IMR-90 (cell line): ENCODE data around the gene MSMO1. TPM values are rescaled to one million over a fixed set of nuclear protein-coding genes. Genes with fewer than 3 reads are reported as not detected.

Experiments used
- ATAC-seq: fragments of 200-7000 bp; cut with Tn5 transposase; 2 replicates; pipeline ENCODE4 v1.9.1; 2020; ENCODE audit warnings: low read depth, mild to moderate bottlenecking, moderate library complexity
- BruUV-seq: library from RNA; stranded (reverse); fragments of 400-500 nt; replicated peaks from 2 replicates; lab custom pipeline; 2021; lab: Mats Ljungman, UMichigan
- CTCF ChIA-PET: fragments of 300-600 bp; formaldehyde crosslinking; extraction: SDS; loops from one replicate; lab custom pipeline; 2021; ENCODE audit warnings: antibody characterized with exemption; lab: Yijun Ruan, JAX
- POLR2A ChIA-PET: fragments of 300-600 bp; sonication (Branson Sonifier 250); formaldehyde crosslinking; loops from one replicate; lab custom pipeline; 2022; ENCODE audit warnings: antibody characterized with exemption; ENCODE audit not compliant: unreplicated experiment; lab: Charles Lee
- DNase-seq: peaks from one replicate; pipeline ENCODE4 v3.0.0; 2013
- H2AFZ ChIP-seq: replicated peaks from 2 replicates; pipeline ENCODE3; 2013; ENCODE audit warnings: low read length, mild to moderate bottlenecking; ENCODE audit not compliant: poor library complexity
- H2AK5ac ChIP-seq: 2 replicates; pipeline ENCODE4 v1.6.1; 2013; ENCODE audit warnings: low read depth, low read length, inconsistent platforms
- H2AK9ac ChIP-seq: replicated peaks from 2 replicates; pipeline ENCODE3; 2013; ENCODE audit warnings: mild to moderate bottlenecking, low read depth, low read length, moderate library complexity; ENCODE audit not compliant: poor library complexity
- H2BK120ac ChIP-seq: 2 replicates; pipeline ENCODE4 v1.6.1; 2013; ENCODE audit warnings: low read depth, low read length, inconsistent platforms
- H2BK15ac ChIP-seq: 3 replicates; pipeline ENCODE4 v1.6.1; 2013; ENCODE audit warnings: low read depth, low read length, inconsistent platforms
- H2BK20ac ChIP-seq: 2 replicates; pipeline ENCODE4 v1.6.1; 2013; ENCODE audit warnings: low read depth, mild to moderate bottlenecking, inconsistent platforms, low read length, moderate library complexity
- H2BK5ac ChIP-seq: 2 replicates; pipeline ENCODE4 v1.6.1; 2013; ENCODE audit warnings: mild to moderate bottlenecking, low read depth, low read length, inconsistent platforms; ENCODE audit not compliant: poor library complexity, severe bottlenecking
- H3K14ac ChIP-seq: replicated peaks from 2 replicates; pipeline ENCODE4 v1.6.1; 2013; ENCODE audit warnings: low read depth, low read length, inconsistent platforms
- H3K18ac ChIP-seq: 2 replicates; pipeline ENCODE4 v1.6.1; 2013; ENCODE audit warnings: low read depth, low read length, control low read depth
- H3K23ac ChIP-seq: 2 replicates; pipeline ENCODE4 v1.6.1; 2013; ENCODE audit warnings: low read depth, low read length, inconsistent platforms
- H3K27ac ChIP-seq: 2 replicates; pipeline ENCODE4 v1.5.1; 2013; ENCODE audit warnings: mild to moderate bottlenecking, control low read depth, low read length; ENCODE audit not compliant: insufficient read depth
- H3K27me3 ChIP-seq: 2 replicates; pipeline ENCODE4 v1.6.1; 2013; ENCODE audit warnings: low read length; ENCODE audit not compliant: control insufficient read depth, insufficient read depth
- H3K36me3 ChIP-seq: 2 replicates; pipeline ENCODE4 v1.6.1; 2013; ENCODE audit warnings: low read length, mixed read lengths; ENCODE audit not compliant: control insufficient read depth, insufficient read depth
- H3K4ac ChIP-seq: 2 replicates; pipeline ENCODE4 v1.6.1; 2013; ENCODE audit warnings: low read depth, low read length, inconsistent platforms
- H3K4me1 ChIP-seq: 2 replicates; pipeline ENCODE4 v1.6.1; 2013; ENCODE audit warnings: low read length, mixed read lengths; ENCODE audit not compliant: control insufficient read depth, insufficient read depth
- H3K4me2 ChIP-seq: 2 replicates; pipeline ENCODE4 v1.6.1; 2013; ENCODE audit warnings: low read depth, mild to moderate bottlenecking, control low read depth, low read length, moderate library complexity
- H3K4me3 ChIP-seq: 2 replicates; pipeline ENCODE4 v1.5.1; 2013; ENCODE audit warnings: low read depth, mild to moderate bottlenecking, control low read depth, low read length, moderate library complexity; ENCODE audit not compliant: insufficient read depth
- H3K56ac ChIP-seq: 2 replicates; pipeline ENCODE4 v1.6.1; 2013; ENCODE audit warnings: low read length, inconsistent platforms; ENCODE audit not compliant: insufficient read depth; ENCODE audit errors: extremely low read depth
- H3K79me1 ChIP-seq, 2 experiments: 2 replicates each; pipeline ENCODE4 v1.6.1; 2013; ENCODE audit warnings: low read length in 2 of 2, inconsistent platforms in 1 of 2, low read depth in 1 of 2
- H3K9ac ChIP-seq: 2 replicates; pipeline ENCODE4 v1.6.1; 2013; ENCODE audit warnings: low read depth, low read length, control low read depth
- H3K9me1 ChIP-seq: 2 replicates; pipeline ENCODE4 v1.6.1; 2013; ENCODE audit warnings: low read length, inconsistent platforms; ENCODE audit not compliant: insufficient read depth
- H3K9me3 ChIP-seq: 2 replicates; pipeline ENCODE4 v1.6.1; 2013; ENCODE audit warnings: low read length; ENCODE audit not compliant: control insufficient read depth, insufficient read depth
- H4K20me1 ChIP-seq: 2 replicates; pipeline ENCODE4 v1.6.1; 2013; ENCODE audit warnings: low read length, inconsistent platforms; ENCODE audit not compliant: insufficient read depth
- H4K5ac ChIP-seq: 2 replicates; pipeline ENCODE4 v1.6.1; 2013; ENCODE audit warnings: mild to moderate bottlenecking, low read depth, low read length, control low read depth
- H4K8ac ChIP-seq, 2 experiments: 2 replicates each; pipeline ENCODE4 v1.6.1; 2013; ENCODE audit warnings: low read depth in 2 of 2, low read length in 2 of 2, control low read depth in 1 of 2, inconsistent platforms in 1 of 2
- H4K91ac ChIP-seq: 2 replicates; pipeline ENCODE4 v1.6.1; 2013; ENCODE audit warnings: low read depth, low read length, inconsistent platforms; ENCODE audit not compliant: insufficient read depth
- BHLHE40 ChIP-seq: fragments of 150-350 bp; IDR thresholded peaks from 2 replicates; pipeline ENCODE4 v1.6.1; 2016; ENCODE audit warnings: mild to moderate bottlenecking, low read depth, low read length
- CEBPB ChIP-seq: IDR thresholded peaks from 2 replicates; pipeline ENCODE4 v1.6.1; 2012; ENCODE audit warnings: low read depth, low read length, improper control_type of control experiment
- CHD1 ChIP-seq: IDR thresholded peaks from 2 replicates; pipeline ENCODE4 v1.6.1; 2012; ENCODE audit warnings: low read depth, low read length, improper control_type of control experiment
- FOS ChIP-seq: fragments of 150-350 bp; IDR thresholded peaks from 2 replicates; pipeline ENCODE4 v1.6.1; 2016; ENCODE audit warnings: low read depth, low read length
- MAFK ChIP-seq: IDR thresholded peaks from 2 replicates; pipeline ENCODE4 v1.6.1; 2012; ENCODE audit warnings: low read depth, low read length, improper control_type of control experiment
- NFE2L2 ChIP-seq: fragments of 150-350 bp; IDR thresholded peaks from 2 replicates; pipeline ENCODE4 v1.6.1; 2016; ENCODE audit warnings: low read depth, mild to moderate bottlenecking, low read length
- POLR2A ChIP-seq: IDR thresholded peaks from 2 replicates; pipeline ENCODE4 v1.6.1; 2012; ENCODE audit warnings: mild to moderate bottlenecking, low read depth, low read length
- RAD21 ChIP-seq: IDR thresholded peaks from 2 replicates; pipeline ENCODE4 v1.6.1; 2012; ENCODE audit warnings: low read length, improper control_type of control experiment
- SMC3 ChIP-seq: fragments of 150-350 bp; IDR thresholded peaks from 2 replicates; pipeline ENCODE4 v1.6.1; 2016; ENCODE audit warnings: low read depth, mild to moderate bottlenecking, antibody characterized with exemption, low read length, moderate library complexity
- WGBS, 2 experiments: methylation state at CpG; one replicate each; pipeline versions ENCODE4 v1.1.5 to v1.1.7; 2013; ENCODE audit warnings: missing lambda C conversion rate in 2 of 2; ENCODE audit not compliant: insufficient read length in 1 of 2; ENCODE audit errors: extremely low coverage in 2 of 2; 5-methylcytosine and 5-hydroxymethylcytosine counted together
- dilution Hi-C: fragments of 300-500 bp; cut with HindIII; formaldehyde crosslinking; loops from one replicate; pipeline ENCODE4 v1.14.3; 2018; ENCODE audit warnings: low sequenced_read_pairs; ENCODE audit not compliant: unreplicated experiment
- in situ Hi-C: fragments of 300-500 bp; cut with MboI; formaldehyde crosslinking; loops from 3 replicates; pipeline ENCODE4 v1.14.3; 2019; ENCODE audit warnings: low sequenced_read_pairs, inconsistent platforms, mixed read lengths
- intact Hi-C: fragments of 100-400 bp; cut with micrococcal nuclease; formaldehyde crosslinking; loops from 2 replicates; pipeline ENCODE4 v1.10.0; 2022
- polyA plus RNA-seq, 3 experiments: library from polyadenylated mRNA; depleted of rRNA; stranded (reverse); fragments of >200 nt; gene quantifications; 2 replicates each; pipeline ENCODE4 v1.2.3, GENCODE V29; 2012; ENCODE audit warnings: low replicate concordance in 1 of 3
- total RNA-seq: library from RNA; depleted of rRNA; stranded (reverse); fragments of >200 nt; gene quantifications from 2 replicates; pipeline ENCODE4 v1.2.3, GENCODE V29; 2012

MSMO1 gene
- total and polyA plus RNA-seq, 2 of the 4 experiments (the other 2 are of a cell fraction): 40.1 to 42.1 TPM

GRCh38 chr4:165288226-165288625 is 39.2 kb upstream of the MSMO1 start:
- intact Hi-C loops: no loop called here
- Histone ChIP-seq H4K5ac (no peak overlapping the region), H4K91ac (no peak overlapping the region), H3K27ac (no peak overlapping the region), H4K8ac (no peak overlapping the region), H3K4me1 (peaks cover 3% of the 10 kb centered on the region), H3K4ac (no peak overlapping the region), H3K36me3 (no peaks in the 10 kb centered on the region), H3K9ac (no peak overlapping the region), H3K18ac (no peak overlapping the region), H2AFZ (no peak overlapping the region), H2BK20ac (no peak overlapping the region), H2BK5ac (no peak overlapping the region), H2AK9ac (no peak overlapping the region), H3K9me3 (no peaks in the 10 kb centered on the region), H3K9me1 (0 out of 2 replicates have a peak, but pooled peaks cover 2% of the 10 kb centered on the region), H2BK120ac (no peak overlapping the region), H3K14ac (no peak overlapping the region), H3K23ac (no peak overlapping the region), H2BK15ac (no peak overlapping the region), H3K27me3 (no peaks in the 10 kb centered on the region), H3K56ac (no peak overlapping the region), H3K4me3 (no peak overlapping the region), H2AK5ac (no peak overlapping the region), H3K79me1 (peaks cover 4% of the 10 kb centered on the region in 2 experiments; a peak in 2 of 4 replicates), H4K20me1 (no peaks in the 10 kb centered on the region; the same call in 1 of the 2 replicates), H3K4me2 (no peak overlapping the region)
- in situ Hi-C loops: no loop called here
- DNase-seq: no peak
- POLR2A ChIA-PET: no interaction called here
- CTCF ChIA-PET: no interaction called here
- TF ChIP-seq CEBPB (no peak), NFE2L2 (no peak), CHD1 (no peak), RAD21 (no peak), BHLHE40 (no peak), POLR2A (no peak), FOS (no peak), SMC3 (no peak), MAFK (no peak)
- dilution Hi-C loops: no loop called here
- no CpG with 5 or more reads among the region's 3 CpGs for WGBS, 2 experiments
- BruUV-seq: no TSS peak
- no peak for ATAC-seq
